Midbrain (tissue), 1 donor: Measurements from ENCODE around the gene METTL22.

Experiments used
- DNase-seq: peaks from one replicate; lab custom pipeline; 2025; lab: John Stamatoyannopoulos, UW

The METTL22 gene

GRCh38 chr16:8621572-8622314, at the start of gene METTL22:
Gene METTL22 (plus strand): TSS chr16:8621698. CDS start chr16:8625666, 3,968 bp downstream.
- peak; percentile 86 for DNase-seq

GRCh38 chr16:8572063-8572918, 49.2 kb upstream of the METTL22 start:
- no peak for DNase-seq

- DNase-seq: no peak
Measured at GRCh38 chr16:8572919-8573724, 48.4 kb upstream of the METTL22 start.

- no peak for DNase-seq
Measured at GRCh38 chr16:8575399-8575798, 46.1 kb upstream of the METTL22 start.

- DNase-seq: no peak
Measured at GRCh38 chr16:8576141-8577004, 45.1 kb upstream of the METTL22 start.

- DNase-seq: no peak
Measured at GRCh38 chr16:8577678-8578304, 43.7 kb upstream of the METTL22 start.

GRCh38 chr16:8579559-8579958, 41.9 kb upstream of the METTL22 start:
- DNase-seq: no peak

- no peak for DNase-seq
Measured at GRCh38 chr16:8581831-8582580, 39.5 kb upstream of the METTL22 start.

- DNase-seq: no peak
Measured at GRCh38 chr16:8583199-8583598, 38.3 kb upstream of the METTL22 start.

GRCh38 chr16:8583732-8584131, 37.8 kb upstream of the METTL22 start:
- no peak for DNase-seq

- DNase-seq: no peak
Measured at GRCh38 chr16:8585041-8585440, 36.5 kb upstream of the METTL22 start.

- DNase-seq: no peak
Measured at GRCh38 chr16:8585857-8586256, 35.6 kb upstream of the METTL22 start.

GRCh38 chr16:8587065-8587464, 34.4 kb upstream of the METTL22 start:
- DNase-seq: no peak

GRCh38 chr16:8588682-8589056, 32.8 kb upstream of the METTL22 start:
- no peak for DNase-seq

GRCh38 chr16:8589057-8589899, 32.2 kb upstream of the METTL22 start:
- DNase-seq: no peak

GRCh38 chr16:8589900-8590688, 31.4 kb upstream of the METTL22 start, which contains the start of gene TMEM114:
Gene TMEM114 (minus strand): TSS chr16:8590511. CDS start chr16:8589838, 673 bp downstream.
- no peak for DNase-seq

- no peak for DNase-seq
Measured at GRCh38 chr16:8590811-8591210, 30.7 kb upstream of the METTL22 start.

GRCh38 chr16:8591451-8591850, 30.0 kb upstream of the METTL22 start:
- no peak for DNase-seq
